ENCODE results near the gene FBLN5.

- TF ChIP-seq CTCF (IDR thresholded peaks at IDR 0.05; ENCODE audit: poor library complexity) (no peak), EZH2phosphoT487 (IDR thresholded peaks at IDR 0.05; ENCODE audit: low read depth, severe bottlenecking, unreplicated experiment) (no peak), EZH2 (IDR thresholded peaks at IDR 0.05; ENCODE audit: borderline replicate concordance) (no peak)
Measured at GRCh38 chr14:91884664-91885063, 62.8 kb downstream of the FBLN5 start.

All from hepatocyte (in vitro differentiated cells).